ENCODE data around the gene SOX14. TPM values are rescaled to one million over a fixed set of nuclear protein-coding genes. Genes with fewer than 3 reads are reported as not detected.

Gene SOX14
- total RNA-seq, 1 experiment from 2014 or later, result not detected

GRCh38 chr3:137738710-137739109 lies 25.4 kb upstream of the SOX14 start:
- Histone ChIP-seq H3K9me3 (ENCODE audit: control insufficient read depth in 1 of 2, insufficient read depth in 1 of 2, low read depth in 1 of 2, low read length in 2 of 2) (peaks cover 0 to 8% of the 10 kb centered on the region in 2 experiments; a peak in 2 of 4 replicates), H3K4me3 (replicated peaks in 1 of 2; ENCODE audit: low read depth in 1 of 2, low read length in 2 of 2) (no peak overlapping the region), H3K9me2 (ENCODE audit: insufficient read depth) (no peaks in the 10 kb centered on the region), H2AFZ (ENCODE audit: low read depth, low read length, poor library complexity, severe bottlenecking) (no peak overlapping the region), H3K27ac (ENCODE audit: low read depth, low read length) (no peak overlapping the region), H3K4me2 (ENCODE audit: low read length) (no peak overlapping the region), H4K20me1 (ENCODE audit: insufficient read depth) (no peaks in the 10 kb centered on the region; the same call in 1 of the 2 replicates), H3K36me3 (ENCODE audit: control insufficient read depth in 1 of 2, insufficient read depth in 2 of 2, low read length in 2 of 2) (no peaks in the 10 kb centered on the region), H3K27me3 (ENCODE audit: insufficient read depth, low read length) (no peaks in the 10 kb centered on the region), H3K4me1 (ENCODE audit: control insufficient read depth in 1 of 2, insufficient read depth in 2 of 2, low read length in 2 of 2) (no peaks in the 10 kb centered on the region), H3K79me2 (ENCODE audit: insufficient read depth, low read length) (no peaks in the 10 kb centered on the region), H3K9ac (ENCODE audit: low read length) (no peak overlapping the region)
- ChIA-PET CTCF (no interaction called here), RAD21 (ENCODE audit: low non-redundant PET in 1 of 2, low total read pairs in 2 of 2, uncharacterized antibody in 2 of 2, unreplicated experiment in 2 of 2) (no interaction called here), POLR2A (no interaction called here)
- no TSS peak for BruUV-seq (replicated peaks)
- ATAC-seq (no peak), DNase-seq (ENCODE audit: low read depth, low spot score) (no peak)
- TF ChIP-seq REST (IDR thresholded peaks at IDR 0.05; ENCODE audit: low read depth), result no peak
- no peak for TF ChIP-seq MAX (IDR thresholded peaks at IDR 0.05)
- TF ChIP-seq JUND (IDR thresholded peaks at IDR 0.05), result no peak
- TF ChIP-seq YY1 (IDR thresholded peaks at IDR 0.05; ENCODE audit: extremely low read depth, insufficient replicate concordance, low read depth, low read length), result no peak
- TF ChIP-seq ELF1 (IDR thresholded peaks at IDR 0.05; ENCODE audit: borderline replicate concordance, low read depth), result no peak
- TF ChIP-seq ATF3 (IDR thresholded peaks at IDR 0.05), result no peak
- no peak for TF ChIP-seq CTCF (IDR thresholded peaks at IDR 0.05 in 2 of 3, conservative IDR thresholded peaks at IDR 0.05 in 1 of 3; ENCODE audit: borderline replicate concordance in 1 of 3, insufficient read depth in 1 of 3, low read depth in 2 of 3, low read length in 2 of 3)
- intact Hi-C loops (cut with micrococcal nuclease), result no loop called here

Data from HCT116 (cell line).